GM18519 (cell line): ENCODE measurements around the gene CST1.
"Not testable (repeated sequence)": the region's sequence is repeated elsewhere in the genome, so short reads cannot be mapped to it uniquely, and the experiment has no call there.

Experiments
- ATAC-seq: cut with Tn5 transposase; IDR thresholded peaks from one replicate; pipeline ENCODE4 v1.9.1; 2021; ENCODE audit warnings: mild to moderate bottlenecking, moderate library complexity; ENCODE audit not compliant: unreplicated experiment, low FRiP score

CST1 gene, protein sequence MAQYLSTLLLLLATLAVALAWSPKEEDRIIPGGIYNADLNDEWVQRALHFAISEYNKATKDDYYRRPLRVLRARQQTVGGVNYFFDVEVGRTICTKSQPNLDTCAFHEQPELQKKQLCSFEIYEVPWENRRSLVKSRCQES

DNA sequence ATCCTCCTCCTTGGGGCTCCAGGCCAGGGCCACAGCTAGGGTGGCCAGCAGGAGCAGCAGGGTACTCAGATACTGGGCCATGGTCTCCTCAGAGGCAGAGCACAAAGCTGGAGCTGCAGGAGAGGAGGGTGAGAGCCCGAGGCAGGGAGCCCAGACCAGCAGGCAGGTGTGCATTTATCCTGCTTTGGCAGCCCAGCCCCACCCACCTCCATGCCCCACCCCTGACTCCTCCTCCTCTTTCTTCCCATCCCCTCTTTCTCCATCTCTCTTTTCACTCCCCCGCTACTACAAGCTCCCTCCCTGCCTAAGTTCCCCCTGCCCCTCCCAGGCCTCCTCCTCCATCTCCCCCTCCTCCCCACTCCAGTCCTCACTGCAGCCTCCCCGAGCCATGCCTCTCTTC lies at the start of gene CST1:
CST1 (minus strand) TSS at position 150 of the 400 bp plus-strand sequence; CDS start at position 81, 69 bp downstream.
- ATAC-seq, result not testable (repeated sequence)

DNA sequence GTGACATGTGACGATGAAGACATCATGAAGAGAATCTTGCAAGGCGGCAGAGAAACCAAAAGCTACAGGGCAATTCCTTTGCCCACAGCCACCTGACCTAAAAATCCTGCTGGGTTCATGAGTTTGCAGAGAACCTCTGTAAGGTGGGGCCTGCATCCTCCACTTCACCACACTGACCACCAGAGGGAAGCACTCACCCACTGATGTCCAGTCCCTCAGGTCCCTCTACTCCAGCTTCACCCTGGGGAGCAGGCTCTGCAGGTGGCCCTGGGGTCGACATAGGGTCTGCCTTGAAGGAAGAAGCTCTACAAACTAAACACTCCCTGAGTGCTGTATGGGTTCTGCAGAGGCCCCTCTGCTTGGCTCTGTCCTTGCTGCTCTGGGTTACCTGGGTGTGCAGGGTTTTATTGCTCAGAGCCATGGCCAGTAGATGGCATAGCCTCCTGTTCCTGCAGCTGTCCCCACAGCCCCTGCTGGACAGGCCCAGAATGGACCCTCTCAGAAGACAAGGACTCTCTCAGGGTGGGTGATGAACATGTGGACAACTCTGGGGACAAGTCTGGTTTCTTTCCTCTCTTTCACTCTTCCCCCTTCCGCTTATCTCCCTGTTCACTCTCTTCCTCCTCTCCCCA lies 48.6 kb upstream of the CST1 start:
- not testable (repeated sequence) for ATAC-seq

DNA sequence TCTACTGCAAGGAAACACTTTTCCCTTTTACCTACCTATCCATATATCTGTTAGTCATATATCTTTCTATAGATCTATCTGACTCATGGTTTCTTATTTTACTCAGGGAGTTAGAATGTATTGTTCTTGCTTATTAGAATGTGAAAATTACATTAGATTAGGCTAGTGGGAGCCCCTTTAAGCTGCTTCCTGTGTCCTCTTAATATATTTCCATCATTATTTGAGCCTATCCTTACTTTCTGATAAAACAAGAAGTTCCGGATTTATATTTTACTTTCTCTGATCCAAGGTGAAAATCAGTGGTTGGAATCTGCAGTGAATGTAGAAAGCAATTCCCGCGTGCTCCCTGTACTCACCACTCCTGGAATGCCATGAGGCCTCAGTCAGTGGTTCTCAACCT lies 44.8 kb upstream of the CST1 start:
- no peak for ATAC-seq

DNA sequence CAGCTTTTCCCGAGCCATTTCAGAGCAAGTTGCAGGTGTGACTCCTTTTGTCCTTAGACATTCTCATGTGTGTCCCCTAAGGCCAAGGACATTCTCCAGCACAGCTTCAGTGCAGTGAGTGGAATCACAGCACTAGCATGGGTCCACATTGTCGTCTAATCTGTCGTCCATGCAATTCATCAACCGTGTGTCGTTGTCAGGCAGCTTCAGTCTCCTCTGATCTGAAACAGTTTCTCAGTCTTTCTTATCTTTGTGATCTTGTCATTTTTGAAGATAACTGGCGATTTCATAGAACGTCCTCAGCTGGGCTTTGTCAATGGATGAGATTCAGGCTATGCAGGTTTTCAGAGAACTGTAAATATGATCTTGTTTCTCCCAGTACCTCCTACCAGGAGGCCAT lies 44.1 kb upstream of the CST1 start:
- no peak for ATAC-seq

DNA sequence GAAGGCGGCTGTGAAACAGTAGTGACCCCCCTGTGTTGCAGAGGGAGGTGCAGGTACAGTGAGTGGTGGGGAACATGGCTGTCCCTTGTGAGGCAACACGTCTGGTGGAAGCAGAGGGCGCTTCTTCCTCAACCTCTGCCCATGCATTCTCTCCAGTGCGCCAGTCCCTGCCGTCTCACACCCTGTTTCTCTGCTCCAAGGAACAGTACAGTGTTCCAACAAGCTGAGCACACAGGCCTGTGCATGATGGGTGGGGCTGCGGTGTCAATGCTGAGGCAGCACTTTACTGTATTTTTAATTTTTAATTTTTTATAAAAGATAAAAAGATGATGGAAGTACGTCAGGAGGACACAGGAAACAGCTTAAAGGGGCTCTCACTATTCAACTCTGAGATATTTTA lies 43.3 kb upstream of the CST1 start:
- ATAC-seq, result no peak

DNA sequence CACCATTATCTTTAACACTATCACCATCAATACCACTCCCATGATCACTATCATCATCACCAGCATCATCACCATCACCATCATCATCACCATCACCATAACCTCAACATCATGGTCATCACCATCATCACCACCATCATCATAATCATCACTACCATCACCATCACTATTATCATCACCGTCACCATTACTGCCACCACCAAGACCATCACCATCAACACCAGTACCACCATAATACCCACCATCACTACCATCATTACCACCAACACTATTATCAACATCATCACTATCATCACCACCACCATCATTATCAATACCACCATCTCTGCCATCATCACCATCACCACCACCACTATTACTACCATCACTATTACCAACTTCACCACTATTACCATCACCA lies 32.7 kb upstream of the CST1 start:
- no peak for ATAC-seq

DNA sequence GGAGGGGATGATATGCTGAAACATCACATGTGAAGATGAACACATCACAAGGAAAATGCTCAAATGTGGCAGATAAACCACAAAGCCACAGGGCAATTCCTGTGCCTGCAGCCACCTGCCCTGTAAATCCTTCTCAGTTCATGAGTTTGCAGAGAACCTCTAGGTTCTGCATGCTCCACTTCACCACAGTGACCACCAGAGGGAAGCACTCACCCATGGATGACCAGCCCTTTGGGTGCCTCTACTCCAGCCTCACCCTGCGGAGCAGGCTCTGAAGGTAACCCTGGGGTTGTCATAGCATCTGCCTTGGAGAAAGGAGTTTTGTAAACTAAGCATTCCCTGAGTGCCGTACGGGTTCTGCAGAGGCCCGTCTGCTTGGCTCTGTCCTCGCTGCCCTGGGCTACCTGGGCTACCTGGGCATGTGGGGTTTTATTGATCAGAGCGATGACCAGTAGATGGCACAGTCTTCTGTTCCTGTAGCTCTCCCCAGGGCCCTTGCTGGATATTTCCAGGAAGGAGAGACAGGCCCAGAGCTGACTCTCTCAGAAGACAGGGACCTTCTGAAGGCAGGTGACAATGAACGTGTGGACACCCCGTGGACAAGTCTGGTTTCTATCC lies 31.7 kb upstream of the CST1 start:
- ATAC-seq, result no peak

DNA sequence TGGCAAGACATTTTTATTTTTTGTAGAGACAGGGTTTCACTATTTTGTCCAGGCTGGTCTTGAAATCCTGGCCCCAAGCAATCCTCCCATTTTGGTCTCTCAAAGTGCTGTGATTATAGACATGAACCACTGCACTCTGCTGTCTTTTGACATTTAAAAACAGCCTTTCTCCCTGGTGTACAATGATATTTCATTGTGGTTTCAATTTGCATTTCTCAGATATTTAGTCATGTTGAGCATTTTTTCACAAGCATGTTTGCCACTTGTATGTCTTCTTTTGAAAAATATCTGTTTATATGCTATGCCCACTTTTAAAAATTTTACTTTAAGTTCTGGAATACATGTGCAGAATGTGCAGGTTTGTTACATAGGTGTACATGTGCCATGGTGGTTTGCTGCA lies 27.9 kb upstream of the CST1 start:
- not testable (repeated sequence) for ATAC-seq

DNA sequence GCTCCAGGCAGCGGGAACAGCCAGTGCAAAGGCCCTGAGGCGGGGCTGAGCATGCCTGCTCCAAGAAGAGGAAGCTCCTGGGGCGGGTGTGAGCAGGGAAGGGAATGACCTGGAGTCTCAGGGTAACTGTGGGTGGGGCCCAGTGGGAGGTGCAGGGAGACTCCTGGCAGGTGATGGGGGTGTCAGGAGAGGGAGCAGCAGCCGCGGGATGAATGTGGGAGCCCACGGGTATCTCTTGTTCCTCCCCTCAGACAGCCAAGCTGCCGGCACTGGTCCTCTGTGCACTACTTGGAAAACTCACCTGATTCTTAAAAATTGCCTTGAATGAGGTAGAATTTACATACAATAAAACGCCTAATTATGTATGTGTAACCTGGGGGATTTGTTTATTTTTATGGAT lies 26.6 kb upstream of the CST1 start:
- ATAC-seq, result not testable (repeated sequence)

DNA sequence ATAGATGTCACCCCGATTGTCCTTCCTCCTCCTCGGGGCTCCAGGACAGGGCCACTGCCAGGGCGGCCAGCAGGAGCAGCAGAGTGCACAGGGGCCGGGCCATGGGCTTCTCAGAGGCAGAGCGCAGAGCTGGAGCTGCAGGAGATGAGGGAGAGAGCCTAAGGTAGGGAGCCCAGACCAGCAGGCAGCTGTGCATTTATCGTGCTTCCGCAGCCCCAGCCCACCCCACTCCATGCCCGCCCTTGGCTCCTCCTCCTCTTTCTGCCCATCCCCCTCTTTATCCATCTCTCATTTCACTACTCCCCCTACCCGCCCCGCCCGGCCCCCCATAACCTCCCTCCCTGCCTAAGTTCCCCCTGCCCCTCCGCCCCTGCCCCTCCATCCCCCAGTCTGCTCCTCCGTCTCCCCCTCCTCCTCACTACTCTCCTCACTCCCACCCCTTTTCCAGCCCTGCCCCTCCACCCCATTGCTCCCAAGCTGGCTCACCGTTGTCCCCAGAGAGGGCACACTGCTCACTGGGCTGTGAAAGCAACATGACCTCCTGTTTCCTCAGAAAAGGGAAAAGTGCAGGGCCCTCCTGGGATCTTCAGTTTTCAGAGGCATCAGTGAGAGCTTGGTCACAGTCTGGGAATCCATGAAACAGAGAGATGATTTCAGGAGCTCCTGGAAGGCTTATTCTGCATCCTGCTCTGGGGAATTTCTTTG lies 25.5 kb upstream of the CST1 start:
- ATAC-seq, result no peak

DNA sequence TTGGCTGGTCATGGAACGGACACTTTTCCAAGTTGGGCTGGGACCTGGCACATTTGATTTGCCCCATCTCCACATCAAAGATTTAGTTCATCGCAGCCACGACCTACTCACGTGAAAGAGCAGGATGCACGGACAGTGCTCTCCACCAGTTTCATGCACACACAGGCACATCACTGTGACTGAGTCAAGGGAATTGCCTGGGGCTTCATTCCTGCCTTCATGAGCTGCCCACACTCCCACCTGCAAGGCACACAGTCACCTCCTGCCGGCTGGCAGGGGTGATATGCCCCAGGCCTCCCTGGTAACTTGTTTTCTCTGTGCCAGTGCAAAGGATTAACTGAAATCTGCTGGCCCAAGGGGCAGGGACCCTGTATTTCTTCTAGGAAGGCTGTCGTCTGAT lies 23.3 kb upstream of the CST1 start:
- ATAC-seq, result no peak

DNA sequence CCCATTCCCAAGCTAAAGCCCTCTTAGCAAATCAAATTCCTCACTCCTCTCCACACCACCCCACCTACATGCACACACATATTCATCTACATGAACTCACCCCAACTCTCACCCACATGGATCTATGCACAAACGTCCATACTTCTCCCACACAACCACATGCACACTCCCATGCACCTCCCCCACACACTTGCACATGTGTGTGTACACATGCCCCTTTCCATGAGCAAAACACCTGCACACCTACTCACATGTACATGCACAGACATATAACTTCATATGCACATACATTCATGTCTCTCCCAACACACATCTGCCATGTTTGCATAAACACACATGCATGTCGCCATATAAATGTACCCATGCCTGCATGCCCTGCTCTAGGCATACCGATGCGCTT lies 22.8 kb upstream of the CST1 start:
- ATAC-seq, result no peak

DNA sequence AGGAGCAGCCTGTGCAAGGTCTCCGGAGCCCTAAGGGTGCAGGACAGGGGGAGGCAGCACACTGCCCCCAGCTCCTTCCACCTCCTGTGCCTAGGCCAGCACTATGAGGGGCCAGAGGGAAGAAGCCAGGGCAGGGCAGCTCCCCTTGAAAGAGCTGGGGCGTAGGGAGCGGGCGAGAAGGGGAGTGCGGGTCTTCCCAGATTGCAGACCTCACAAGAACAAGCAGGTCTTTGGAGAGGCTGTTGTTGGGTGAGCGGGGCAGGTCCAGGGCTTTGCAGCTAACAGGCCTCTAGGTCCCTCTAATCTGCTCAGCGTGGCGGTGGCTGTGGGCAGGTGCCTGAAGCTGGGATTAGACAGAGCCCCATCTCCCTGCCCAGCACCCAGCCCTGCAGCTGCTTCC lies 22.4 kb upstream of the CST1 start:
- no peak for ATAC-seq

DNA sequence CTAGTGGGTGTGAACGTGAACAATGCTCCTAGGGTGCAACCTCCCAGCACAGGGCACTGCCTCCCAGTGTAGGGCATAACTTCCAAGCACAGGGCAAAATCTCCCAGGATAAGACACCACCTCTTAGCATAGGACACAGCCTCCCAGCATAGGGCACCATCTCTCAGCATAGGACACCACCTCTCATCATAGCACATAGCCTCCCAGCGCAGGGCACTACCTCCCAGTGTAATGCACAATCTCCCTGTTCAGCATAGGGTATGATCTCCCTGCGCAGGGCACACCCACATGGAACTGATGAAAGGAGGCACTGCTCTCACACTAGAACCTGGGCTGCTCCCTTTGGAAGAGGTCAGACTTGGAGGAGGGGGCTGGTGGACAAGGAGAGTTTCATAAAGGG lies 21.3 kb upstream of the CST1 start:
- no peak for ATAC-seq

DNA sequence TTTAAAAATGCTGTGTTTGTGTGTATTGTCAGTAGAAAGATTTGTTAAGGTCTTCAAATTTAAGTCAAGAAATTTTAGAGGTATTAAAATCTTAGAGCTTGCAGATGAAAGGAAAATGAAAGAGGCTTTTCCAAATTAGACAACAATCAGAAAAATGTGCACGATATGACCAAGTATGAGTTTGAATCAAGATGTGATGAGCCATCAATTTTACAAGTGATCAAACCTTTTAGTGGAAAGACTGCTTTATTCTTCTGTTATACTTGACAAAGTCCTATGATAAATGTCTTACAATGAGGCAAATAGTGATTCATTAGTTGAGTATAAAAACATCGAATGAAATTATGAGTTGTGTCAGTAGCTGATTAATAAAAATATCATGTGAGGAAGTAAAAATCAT lies 19.6 kb upstream of the CST1 start:
- ATAC-seq, result no peak

DNA sequence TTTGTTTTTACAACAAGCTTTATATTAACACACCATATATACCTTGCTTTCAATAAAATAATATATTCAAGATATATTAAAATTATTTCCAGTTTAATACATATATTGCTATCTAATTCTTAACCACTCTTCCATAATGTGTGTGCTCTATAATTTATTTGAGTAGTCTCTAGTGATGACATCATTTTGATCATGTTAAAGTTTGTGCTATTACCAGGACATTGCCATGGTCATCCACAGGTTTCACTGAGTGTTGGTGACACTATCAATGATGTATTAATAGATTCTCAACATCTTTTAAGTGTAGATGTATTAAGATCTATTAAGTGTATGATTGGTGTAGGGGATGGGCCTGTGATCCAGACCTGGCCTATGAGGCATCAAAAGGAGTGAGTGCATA lies 17.8 kb upstream of the CST1 start:
- ATAC-seq, result not testable (repeated sequence)

DNA sequence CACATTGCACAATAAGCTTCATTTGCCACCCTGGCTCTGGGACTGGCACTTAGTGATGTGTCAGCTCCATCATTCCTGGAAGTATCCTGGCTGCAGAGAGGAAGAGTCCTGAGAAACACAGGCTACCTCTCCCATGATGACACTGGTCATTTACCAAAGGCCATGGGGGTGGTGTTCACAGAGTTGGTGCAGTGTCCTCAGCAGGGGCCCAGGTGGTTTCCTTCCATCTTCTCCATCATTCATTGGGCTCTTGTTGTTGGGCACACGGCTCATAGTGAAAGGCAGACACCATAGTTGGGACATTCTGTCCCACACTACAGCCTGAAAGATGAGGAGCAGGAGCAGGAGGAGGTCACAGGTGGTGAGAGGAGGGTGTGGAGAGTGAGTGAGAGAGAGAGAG lies 15.8 kb upstream of the CST1 start:
- no peak for ATAC-seq

DNA sequence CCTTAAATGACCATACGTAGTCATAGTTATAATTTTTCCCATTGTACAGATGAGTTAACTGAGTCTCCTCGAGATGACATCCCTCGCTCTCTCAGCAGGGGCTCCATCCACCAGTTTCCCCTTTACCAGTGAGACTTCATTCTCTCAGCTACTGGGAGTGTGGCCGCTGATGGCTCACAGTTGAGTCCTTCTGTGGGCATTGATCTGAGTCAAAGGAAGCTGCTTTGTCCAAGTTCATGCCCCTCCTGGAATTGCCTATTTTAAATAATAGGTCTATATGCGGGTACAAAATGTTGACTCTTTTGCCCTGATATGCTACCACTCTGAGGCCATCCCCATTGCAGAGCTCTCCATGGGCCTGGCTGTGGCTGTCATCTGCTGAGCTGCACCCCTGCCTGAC lies 14.8 kb upstream of the CST1 start:
- ATAC-seq, result no peak

DNA sequence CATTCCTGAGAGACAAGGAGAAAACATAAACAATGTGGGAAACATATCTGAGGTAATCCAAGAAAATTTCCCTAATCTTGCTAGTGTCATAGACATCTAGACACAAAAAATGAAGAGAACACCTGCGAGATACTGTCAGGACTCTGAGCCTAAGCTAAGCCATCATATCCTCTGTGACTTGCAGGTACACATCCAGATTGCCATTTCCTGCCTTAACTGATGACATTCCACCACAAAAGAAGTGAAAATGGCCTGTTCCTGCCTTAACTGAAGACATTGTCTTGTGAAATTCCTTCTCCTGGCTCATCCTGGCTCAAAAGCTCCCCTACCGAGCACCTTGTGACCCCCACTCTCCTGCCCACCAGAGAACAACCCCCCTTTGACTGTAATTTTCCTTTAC lies 13.9 kb upstream of the CST1 start:
- not testable (repeated sequence) for ATAC-seq

DNA sequence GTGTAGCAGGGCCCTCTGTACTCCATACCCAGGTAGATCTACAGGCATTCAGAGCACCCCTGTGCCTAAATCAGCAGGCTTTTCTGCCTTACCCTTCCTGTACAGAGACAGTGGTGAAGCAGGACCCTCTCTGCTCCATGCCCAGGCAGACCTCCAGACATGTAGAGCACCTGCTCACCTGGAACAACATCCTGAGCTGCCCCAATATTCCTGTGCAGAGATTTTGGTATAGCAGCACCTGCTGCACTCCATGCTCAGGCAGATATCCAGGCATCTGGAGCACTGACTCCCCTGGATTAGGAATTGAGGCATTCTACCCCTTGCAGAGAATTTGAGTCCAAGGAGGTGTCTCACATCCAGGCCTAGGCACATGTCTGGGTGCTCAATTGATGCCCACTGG lies 12.6 kb upstream of the CST1 start:
- ATAC-seq, result no peak

DNA sequence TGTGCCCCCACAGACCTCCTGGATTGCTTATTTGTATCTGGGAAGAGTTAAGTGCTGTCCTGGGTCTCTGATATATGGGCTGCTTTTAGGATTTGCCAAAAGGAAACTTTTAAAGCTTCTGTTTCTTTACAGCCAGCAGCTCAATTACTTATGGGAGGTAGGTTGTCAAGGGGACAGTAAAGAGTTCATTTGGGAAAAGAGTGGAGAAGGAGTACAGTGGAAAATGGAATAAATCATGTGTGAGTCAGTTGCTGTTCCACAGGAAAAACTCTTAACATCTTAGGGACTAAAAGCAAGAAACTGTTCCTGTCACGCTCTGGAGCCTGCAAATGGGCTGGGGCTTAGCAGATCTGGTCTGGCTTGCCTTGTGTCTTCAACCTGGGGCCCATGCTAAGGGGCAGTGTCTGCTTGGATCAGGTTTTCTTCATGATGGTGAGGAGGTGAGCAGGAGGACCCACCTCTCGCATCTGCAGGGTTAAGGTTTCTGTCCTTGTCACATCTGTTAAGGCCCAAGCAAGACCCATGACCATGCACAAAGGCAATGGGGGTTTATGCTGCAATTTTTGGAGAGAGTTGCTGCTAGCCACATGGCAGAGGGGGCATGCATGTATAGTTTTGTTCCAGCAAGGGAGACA lies 8.7 kb upstream of the CST1 start:
- no peak for ATAC-seq
